GM12878 (cell line): Measurements from ENCODE around the gene C1orf74. TPM values are rescaled to one million over a fixed set of nuclear protein-coding genes. Genes with fewer than 3 reads are reported as not detected.

Experiments used
- ATAC-seq: fragments of 200-7000 bp; cut with Tn5 transposase; 3 replicates; pipeline ENCODE4 v1.9.1; 2020; ENCODE audit warnings: mild to moderate bottlenecking, moderate library complexity
- BruUV-seq: library from RNA; stranded (reverse); fragments of 400-500 nt; replicated peaks from 2 replicates; lab custom pipeline; 2021; lab: Mats Ljungman, UMichigan
- CTCF ChIA-PET: fragments of 300-600 bp; sonication (Branson Sonifier 250); formaldehyde crosslinking; extraction: SDS; loops from one replicate; lab custom pipeline; 2021; ENCODE audit warnings: inconsistent platforms; lab: Yijun Ruan, JAX
- POLR2A ChIA-PET: fragments of 350-600 bp; formaldehyde crosslinking; extraction: SDS; loops from one replicate; lab custom pipeline; 2021; ENCODE audit warnings: inconsistent platforms; lab: Charles Lee
- RAD21 ChIA-PET: fragments of 300-600 bp; sonication (Branson Sonifier 250); formaldehyde crosslinking; loops from one replicate; lab custom pipeline; 2023; ENCODE audit warnings: antibody characterized with exemption; ENCODE audit not compliant: unreplicated experiment; lab: Charles Lee
- SMC1A ChIA-PET: fragments of 300-600 bp; sonication (Branson Sonifier 250); formaldehyde crosslinking; loops from one replicate; lab custom pipeline; 2023; ENCODE audit not compliant: unreplicated experiment, uncharacterized antibody; lab: Charles Lee
- DNase-seq: peaks from one replicate; pipeline ENCODE4 v3.0.0-alpha.2; 2011; ENCODE audit warnings: low read depth, low spot score
- FAIRE-seq: peaks from 3 replicates; lab custom pipeline; 2011; peaks lifted over from hg19 to GRCh38; lab: Jason Lieb, UNC
- H2AFZ ChIP-seq: 2 replicates; pipeline ENCODE4 v1.6.0; 2011; ENCODE audit warnings: low read depth, low read length, control low read depth; ENCODE audit not compliant: control insufficient read depth
- H3K27ac ChIP-seq: 2 replicates; pipeline ENCODE4 v1.5.1; 2011; ENCODE audit warnings: control low read depth; ENCODE audit not compliant: control insufficient read depth, insufficient read depth
- H3K27me3 ChIP-seq, 2 experiments: replicated peaks in 1 of 2; 2 replicates each; pipeline versions ENCODE4 v1.6.0 to v1.6.1; 2011; ENCODE audit warnings: low read length in 1 of 2; ENCODE audit not compliant: control insufficient read depth in 2 of 2, insufficient read depth in 2 of 2
- H3K36me3 ChIP-seq, 2 experiments: 2 replicates each; pipeline ENCODE4 v1.5.1; 2011; ENCODE audit warnings: low read length in 1 of 2; ENCODE audit not compliant: control insufficient read depth in 2 of 2, insufficient read depth in 2 of 2
- H3K4me1 ChIP-seq: 2 replicates; pipeline ENCODE4 v1.6.1; 2011; ENCODE audit warnings: mild to moderate bottlenecking, low read length, moderate library complexity, mixed read lengths; ENCODE audit not compliant: control insufficient read depth, insufficient read depth
- H3K4me2 ChIP-seq: 2 replicates; pipeline ENCODE4 v1.6.0; 2011; ENCODE audit warnings: control low read depth; ENCODE audit not compliant: control insufficient read depth, insufficient read depth
- H3K4me3 ChIP-seq: fragments of 200-600 bp; sonication (generic); 2 replicates; pipeline ENCODE4 v1.5.1; 2016
- H3K79me2 ChIP-seq: 2 replicates; pipeline ENCODE4 v1.6.0; 2011; ENCODE audit warnings: low read length; ENCODE audit not compliant: control insufficient read depth, insufficient read depth
- H3K9ac ChIP-seq: 2 replicates; pipeline ENCODE4 v1.8.0; 2011; ENCODE audit warnings: low read length, control low read depth, mixed read lengths; ENCODE audit not compliant: control insufficient read depth, insufficient read depth
- H3K9me3 ChIP-seq: replicated peaks from 3 replicates; pipeline ENCODE4 v1.5.1; 2011; ENCODE audit warnings: mild to moderate bottlenecking, low read length; ENCODE audit not compliant: control insufficient read depth, insufficient read depth
- H4K20me1 ChIP-seq: 2 replicates; pipeline ENCODE4 v1.6.0; 2011; ENCODE audit not compliant: control insufficient read depth, insufficient read depth
- BHLHE40 ChIP-seq, 2 experiments: fragments of 450-650 bp in 1 of 2; IDR thresholded peaks; 2 replicates each; pipeline ENCODE4 v1.6.1; 2011 to 2017; ENCODE audit warnings: low read depth in 2 of 2, borderline replicate concordance in 1 of 2, improper control_type of control experiment in 1 of 2, low read length in 1 of 2, mild to moderate bottlenecking in 1 of 2
- GABPA ChIP-seq: IDR thresholded peaks from 2 replicates; pipeline ENCODE4 v1.6.1; 2014; ENCODE audit warnings: antibody characterized with exemption, low read depth, mild to moderate bottlenecking, inconsistent platforms
- IKZF2 ChIP-seq, 2 experiments: fragments of 450-650 bp; IDR thresholded peaks; 2 replicates each; pipeline ENCODE4 v1.6.1; 2017; ENCODE audit warnings: mild to moderate bottlenecking in 2 of 2, moderate library complexity in 2 of 2
- MYB ChIP-seq: fragments of 150-350 bp; IDR thresholded peaks from 2 replicates; pipeline ENCODE4 v1.6.1; 2014; ENCODE audit warnings: mild to moderate bottlenecking, low read depth, low read length, borderline replicate concordance
- POLR2AphosphoS5 ChIP-seq: IDR thresholded peaks from 2 replicates; pipeline ENCODE4 v1.6.1; 2011; ENCODE audit warnings: mild to moderate bottlenecking, low read length, inconsistent platforms
- REST ChIP-seq: IDR thresholded peaks from 2 replicates; pipeline ENCODE4 v1.6.1; 2012; ENCODE audit warnings: mild to moderate bottlenecking, low read depth, low read length
- SMC3 ChIP-seq: IDR thresholded peaks from 2 replicates; pipeline ENCODE4 v1.6.1; 2011; ENCODE audit warnings: low read length, improper control_type of control experiment, borderline replicate concordance
- SPI1 ChIP-seq: IDR thresholded peaks from 2 replicates; pipeline ENCODE4 v1.6.1; 2011; ENCODE audit warnings: low read depth, mild to moderate bottlenecking, low read length, moderate library complexity, borderline replicate concordance; ENCODE audit not compliant: insufficient read depth
- whole genome bisulfite sequencing: methylation state at CpG from one replicate; pipeline ENCODE4 v1.1.6; 2016; ENCODE audit warnings: low lambda C conversion rate; ENCODE audit not compliant: insufficient replicate concordance, insufficient coverage; ENCODE audit errors: missing lambda C conversion rate; 5-methylcytosine and 5-hydroxymethylcytosine counted together
- in situ Hi-C: fragments of 300-500 bp; cut with MboI; formaldehyde crosslinking; loops from 9 replicates; pipeline ENCODE4 v1.14.3; 2018; ENCODE audit warnings: mixed read lengths
- intact Hi-C: fragments of 100-400 bp; cut with micrococcal nuclease; formaldehyde crosslinking; loops from one replicate; pipeline ENCODE4 v1.14.2; 2022; ENCODE audit not compliant: unreplicated experiment
- polyA plus RNA-seq, 11 experiments: library from polyadenylated mRNA; depleted of rRNA in 4 of 11; unstranded in 6 of 11; stranded (reverse) in 5 of 11; fragments of >200 nt; fragmentation: Nextera tagmentation in 4 of 11; fragmentation: Illumina TruSeq in 1 of 11; extraction: Ambion mirVana in 4 of 11; extraction: Trizol in 1 of 11; gene quantifications; 1 replicate in 1 of 11; 2 replicates in 10 of 11; pipeline versions ENCODE4 v1.2.1 to v1.2.3, GENCODE V29; 2011 to 2016; ENCODE audit warnings: inconsistent platforms in 2 of 11, missing spikeins in 2 of 11, low read depth in 1 of 11
- total RNA-seq, 4 experiments: library from RNA; depleted of rRNA in 3 of 4; stranded (reverse); fragments of >200 nt in 3 of 4; fragmentation: Illumina TruSeq in 1 of 4; extraction: Trizol in 1 of 4; gene quantifications; 2 replicates each; pipeline versions ENCODE4 v1.2.1 to v1.2.3, GENCODE V29; 2013 to 2021

The C1orf74 gene
- total and polyA plus RNA-seq, 10 of the 15 experiments (the other 5 are each of a cell fraction or from before 2014, with no cell fraction given): 3.1 to 5.5 (median 3.6) TPM

- POLR2A ChIA-PET: interaction anchor here (1.3 kb wide), 1 partner anchor 49 kb away, joined by 4 read pairs; no protein-coding TSS in a partner anchor
- Histone ChIP-seq H3K4me2 (no peak overlapping the region), H3K79me2 (no peaks in the 10 kb centered on the region), H3K9ac (no peak overlapping the region), H4K20me1 (no peaks in the 10 kb centered on the region)
- no peak for FAIRE-seq
- TF ChIP-seq SPI1 (no peak), BHLHE40 (IDR thresholded peaks at IDR 0.05; ENCODE audit: borderline replicate concordance in 1 of 2, low read depth in 2 of 2, low read length in 1 of 2) (no peak), POLR2AphosphoS5 (no peak), GABPA (no peak), REST (no peak), IKZF2 (IDR thresholded peaks at IDR 0.05) (no peak), SMC3 (no peak), MYB (no peak)
- TF ChIP-seq, all 136 proteins: peak for 0
- H3K27me3 ChIP-seq: no peaks in the 10 kb centered on the region; a peak in 1 of 4 replicates
- DNase-seq (no peak), ATAC-seq (no peak)
- H3K27ac ChIP-seq: no peak overlapping the region
- ChIA-PET SMC1A (interaction anchor here (0.8 to 5.2 kb wide), 4 partner anchors 9 to 49 kb away, joined by 3 to 24 read pairs (median 4); no protein-coding TSS in a partner anchor), RAD21 (no interaction called here), CTCF (interaction anchor here (1.2 to 1.3 kb wide), 2 partner anchors 10 to 45 kb away, joined by 3 to 5 read pairs; partner anchors contain the start of gene UTP25)
- no peaks in the 10 kb centered on the region for H3K36me3 ChIP-seq
- 4% methylated on average over 1 of the region's 1 CpG for WGBS
- no peaks in the 10 kb centered on the region for H3K4me1 ChIP-seq
- no peaks in the 10 kb centered on the region for H3K9me3 ChIP-seq
- H3K4me3 ChIP-seq: no peak overlapping the region
- no TSS peak for BruUV-seq
- intact Hi-C loops (no loop called here), in situ Hi-C loops (no loop called here)
- no peak overlapping the region for H2AFZ ChIP-seq
Observed at GRCh38 chr1:209817691-209818090, 33.3 kb upstream of the C1orf74 start.
